GM19438 (cell line): ENCODE results near the gene POU4F1.
A peak's percentile ranks its signal among the peaks of the same experiment; 100 is the strongest.
"Not testable (repeated sequence)": the region's sequence is repeated elsewhere in the genome, so short reads cannot be mapped to it uniquely, and the experiment has no call there.

Experiments used
- ATAC-seq: cut with Tn5 transposase; IDR thresholded peaks from one replicate; pipeline ENCODE4 v1.9.1; 2021; ENCODE audit warnings: low read depth; ENCODE audit not compliant: unreplicated experiment

Gene POU4F1

GRCh38 chr13:78603240-78603957 lies at the start of gene POU4F1:
Gene POU4F1 (minus strand): TSS chr13:78603552. CDS start chr13:78603326, 226 bp downstream.
- ATAC-seq = peak; percentile 86

GRCh38 chr13:78652651-78653050 lies 49.3 kb upstream of the POU4F1 start:
- ATAC-seq = no peak

GRCh38 chr13:78650717-78651083 lies 47.3 kb upstream of the POU4F1 start:
- no peak for ATAC-seq

- no peak for ATAC-seq
These were observed 46.8 kb upstream of the POU4F1 start for GRCh38 chr13:78649997-78650716.

GRCh38 chr13:78647109-78647678 lies 43.8 kb upstream of the POU4F1 start:
- ATAC-seq = not testable (repeated sequence)

- no peak for ATAC-seq
These were observed 34.9 kb upstream of the POU4F1 start for GRCh38 chr13:78638216-78638615.

GRCh38 chr13:78636495-78636894 lies 33.1 kb upstream of the POU4F1 start:
- ATAC-seq = no peak

GRCh38 chr13:78632996-78633395 lies 29.6 kb upstream of the POU4F1 start:
- no peak for ATAC-seq

- ATAC-seq = no peak
These were observed 27.7 kb upstream of the POU4F1 start for GRCh38 chr13:78631077-78631476.

- ATAC-seq = no peak
These were observed 27.2 kb upstream of the POU4F1 start for GRCh38 chr13:78630511-78630910.

GRCh38 chr13:78625384-78625783 lies 22.0 kb upstream of the POU4F1 start:
- no peak for ATAC-seq

- no peak for ATAC-seq
These were observed 19.8 kb upstream of the POU4F1 start for GRCh38 chr13:78623132-78623531.

- ATAC-seq = no peak
These were observed 17.7 kb upstream of the POU4F1 start for GRCh38 chr13:78620936-78621470.

- ATAC-seq = no peak
These were observed 15.1 kb upstream of the POU4F1 start for GRCh38 chr13:78618411-78618810.

GRCh38 chr13:78611040-78611439 lies 7.7 kb upstream of the POU4F1 start:
- no peak for ATAC-seq

GRCh38 chr13:78610381-78610883 lies 7.1 kb upstream of the POU4F1 start:
- no peak for ATAC-seq

GRCh38 chr13:78609464-78610205 lies 6.3 kb upstream of the POU4F1 start:
- no peak for ATAC-seq

- no peak for ATAC-seq
These were observed 5.5 kb upstream of the POU4F1 start for GRCh38 chr13:78608688-78609463.

- ATAC-seq = no peak
These were observed 4.9 kb upstream of the POU4F1 start for GRCh38 chr13:78608252-78608687.
